ENCODE data around the gene FOSL2. TPM values are rescaled to one million over a fixed set of nuclear protein-coding genes. Genes with fewer than 3 reads are reported as not detected.

The FOSL2 gene
- total and polyA plus RNA-seq, 2 experiments from 2014 or later = 0.60 to 4.3 TPM

DNA sequence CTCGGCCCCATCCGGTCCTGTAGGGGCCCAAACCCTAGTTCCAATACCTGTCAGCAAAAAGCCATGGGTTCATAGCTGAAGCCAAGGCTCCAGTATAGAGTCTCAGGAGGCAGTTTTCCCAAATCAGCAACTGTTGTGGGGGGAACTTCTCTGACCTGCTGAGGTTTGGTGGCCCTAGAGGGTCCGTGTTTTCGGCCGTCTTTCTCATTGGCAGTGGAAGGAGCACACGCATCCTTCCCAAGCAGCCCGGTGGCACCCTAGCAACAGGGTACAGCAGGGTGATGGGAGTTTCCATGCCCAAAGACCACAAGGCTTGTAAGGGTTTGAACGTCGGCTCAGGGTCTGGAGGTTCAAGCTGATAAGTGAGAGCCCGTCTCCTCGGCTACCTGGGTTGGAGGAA is 6.6 kb downstream of the FOSL2 start:
- no peaks in the 10 kb centered on the region for H3K9me2 ChIP-seq (ENCODE audit: insufficient read depth)
- peaks cover 3% of the 10 kb centered on the region; the same call in 1 of the 2 replicates for H3K4me1 ChIP-seq (ENCODE audit: insufficient read depth)
- ATAC-seq = no peak
- no peak for DNase-seq (ENCODE audit: low spot score)
- Mint-ChIP-seq H3K4me1 (peaks cover 4% of the 10 kb centered on the region; the same call in 1 of the 3 replicates), H3K27ac (no peak overlapping the region), H3K36me3 (ENCODE audit: low read depth) (no peaks in the 10 kb centered on the region), H3K9me3 (no peaks in the 10 kb centered on the region), H3K27me3 (ENCODE audit: insufficient read depth, low read depth, poor library complexity) (no peaks in the 10 kb centered on the region), H3K4me3 (no peak overlapping the region)
- no peaks in the 10 kb centered on the region for H3F3A ChIP-seq (replicated peaks; ENCODE audit: low read depth)
- no peak overlapping the region for H3K27ac ChIP-seq (ENCODE audit: low read depth)
- H3K36me3 ChIP-seq (ENCODE audit: insufficient read depth) = no peaks in the 10 kb centered on the region
- no peaks in the 10 kb centered on the region for H3K79me2 ChIP-seq (replicated peaks; ENCODE audit: insufficient read depth)
- no peak overlapping the region for H3K4me2 ChIP-seq
- no peak overlapping the region for H2AFZ ChIP-seq
- TF ChIP-seq ZNF331 (CRISPR knock-in tag; IDR thresholded peaks at IDR 0.05; ENCODE audit: low read depth) = no peak
- TF ChIP-seq EZH2 (IDR thresholded peaks at IDR 0.05; ENCODE audit: low read depth, unreplicated experiment) = no peak
- no peak for TF ChIP-seq NANOG (IDR thresholded peaks at IDR 0.05; ENCODE audit: borderline replicate concordance)
- no peak for TF ChIP-seq STAT1 (IDR thresholded peaks at IDR 0.05; ENCODE audit: unreplicated experiment)
- TF ChIP-seq POLR2AphosphoS5 (IDR thresholded peaks at IDR 0.05; ENCODE audit: low read depth) = no peak
- no peak for TF ChIP-seq EZH2phosphoT487 (IDR thresholded peaks at IDR 0.05; ENCODE audit: unreplicated experiment)
- TF ChIP-seq, protein P1, sequence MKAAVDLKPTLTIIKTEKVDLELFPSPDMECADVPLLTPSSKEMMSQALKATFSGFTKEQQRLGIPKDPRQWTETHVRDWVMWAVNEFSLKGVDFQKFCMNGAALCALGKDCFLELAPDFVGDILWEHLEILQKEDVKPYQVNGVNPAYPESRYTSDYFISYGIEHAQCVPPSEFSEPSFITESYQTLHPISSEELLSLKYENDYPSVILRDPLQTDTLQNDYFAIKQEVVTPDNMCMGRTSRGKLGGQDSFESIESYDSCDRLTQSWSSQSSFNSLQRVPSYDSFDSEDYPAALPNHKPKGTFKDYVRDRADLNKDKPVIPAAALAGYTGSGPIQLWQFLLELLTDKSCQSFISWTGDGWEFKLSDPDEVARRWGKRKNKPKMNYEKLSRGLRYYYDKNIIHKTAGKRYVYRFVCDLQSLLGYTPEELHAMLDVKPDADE (IDR thresholded peaks at IDR 0.05) = no peak
- TF ChIP-seq, protein P2, sequence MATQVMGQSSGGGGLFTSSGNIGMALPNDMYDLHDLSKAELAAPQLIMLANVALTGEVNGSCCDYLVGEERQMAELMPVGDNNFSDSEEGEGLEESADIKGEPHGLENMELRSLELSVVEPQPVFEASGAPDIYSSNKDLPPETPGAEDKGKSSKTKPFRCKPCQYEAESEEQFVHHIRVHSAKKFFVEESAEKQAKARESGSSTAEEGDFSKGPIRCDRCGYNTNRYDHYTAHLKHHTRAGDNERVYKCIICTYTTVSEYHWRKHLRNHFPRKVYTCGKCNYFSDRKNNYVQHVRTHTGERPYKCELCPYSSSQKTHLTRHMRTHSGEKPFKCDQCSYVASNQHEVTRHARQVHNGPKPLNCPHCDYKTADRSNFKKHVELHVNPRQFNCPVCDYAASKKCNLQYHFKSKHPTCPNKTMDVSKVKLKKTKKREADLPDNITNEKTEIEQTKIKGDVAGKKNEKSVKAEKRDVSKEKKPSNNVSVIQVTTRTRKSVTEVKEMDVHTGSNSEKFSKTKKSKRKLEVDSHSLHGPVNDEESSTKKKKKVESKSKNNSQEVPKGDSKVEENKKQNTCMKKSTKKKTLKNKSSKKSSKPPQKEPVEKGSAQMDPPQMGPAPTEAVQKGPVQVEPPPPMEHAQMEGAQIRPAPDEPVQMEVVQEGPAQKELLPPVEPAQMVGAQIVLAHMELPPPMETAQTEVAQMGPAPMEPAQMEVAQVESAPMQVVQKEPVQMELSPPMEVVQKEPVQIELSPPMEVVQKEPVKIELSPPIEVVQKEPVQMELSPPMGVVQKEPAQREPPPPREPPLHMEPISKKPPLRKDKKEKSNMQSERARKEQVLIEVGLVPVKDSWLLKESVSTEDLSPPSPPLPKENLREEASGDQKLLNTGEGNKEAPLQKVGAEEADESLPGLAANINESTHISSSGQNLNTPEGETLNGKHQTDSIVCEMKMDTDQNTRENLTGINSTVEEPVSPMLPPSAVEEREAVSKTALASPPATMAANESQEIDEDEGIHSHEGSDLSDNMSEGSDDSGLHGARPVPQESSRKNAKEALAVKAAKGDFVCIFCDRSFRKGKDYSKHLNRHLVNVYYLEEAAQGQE (IDR thresholded peaks at IDR 0.05; ENCODE audit: unreplicated experiment) = no peak
- TF ChIP-seq CREB1 (CRISPR knock-in tag; IDR thresholded peaks at IDR 0.05; ENCODE audit: low read depth) = no peak
- TF ChIP-seq, protein P3, sequence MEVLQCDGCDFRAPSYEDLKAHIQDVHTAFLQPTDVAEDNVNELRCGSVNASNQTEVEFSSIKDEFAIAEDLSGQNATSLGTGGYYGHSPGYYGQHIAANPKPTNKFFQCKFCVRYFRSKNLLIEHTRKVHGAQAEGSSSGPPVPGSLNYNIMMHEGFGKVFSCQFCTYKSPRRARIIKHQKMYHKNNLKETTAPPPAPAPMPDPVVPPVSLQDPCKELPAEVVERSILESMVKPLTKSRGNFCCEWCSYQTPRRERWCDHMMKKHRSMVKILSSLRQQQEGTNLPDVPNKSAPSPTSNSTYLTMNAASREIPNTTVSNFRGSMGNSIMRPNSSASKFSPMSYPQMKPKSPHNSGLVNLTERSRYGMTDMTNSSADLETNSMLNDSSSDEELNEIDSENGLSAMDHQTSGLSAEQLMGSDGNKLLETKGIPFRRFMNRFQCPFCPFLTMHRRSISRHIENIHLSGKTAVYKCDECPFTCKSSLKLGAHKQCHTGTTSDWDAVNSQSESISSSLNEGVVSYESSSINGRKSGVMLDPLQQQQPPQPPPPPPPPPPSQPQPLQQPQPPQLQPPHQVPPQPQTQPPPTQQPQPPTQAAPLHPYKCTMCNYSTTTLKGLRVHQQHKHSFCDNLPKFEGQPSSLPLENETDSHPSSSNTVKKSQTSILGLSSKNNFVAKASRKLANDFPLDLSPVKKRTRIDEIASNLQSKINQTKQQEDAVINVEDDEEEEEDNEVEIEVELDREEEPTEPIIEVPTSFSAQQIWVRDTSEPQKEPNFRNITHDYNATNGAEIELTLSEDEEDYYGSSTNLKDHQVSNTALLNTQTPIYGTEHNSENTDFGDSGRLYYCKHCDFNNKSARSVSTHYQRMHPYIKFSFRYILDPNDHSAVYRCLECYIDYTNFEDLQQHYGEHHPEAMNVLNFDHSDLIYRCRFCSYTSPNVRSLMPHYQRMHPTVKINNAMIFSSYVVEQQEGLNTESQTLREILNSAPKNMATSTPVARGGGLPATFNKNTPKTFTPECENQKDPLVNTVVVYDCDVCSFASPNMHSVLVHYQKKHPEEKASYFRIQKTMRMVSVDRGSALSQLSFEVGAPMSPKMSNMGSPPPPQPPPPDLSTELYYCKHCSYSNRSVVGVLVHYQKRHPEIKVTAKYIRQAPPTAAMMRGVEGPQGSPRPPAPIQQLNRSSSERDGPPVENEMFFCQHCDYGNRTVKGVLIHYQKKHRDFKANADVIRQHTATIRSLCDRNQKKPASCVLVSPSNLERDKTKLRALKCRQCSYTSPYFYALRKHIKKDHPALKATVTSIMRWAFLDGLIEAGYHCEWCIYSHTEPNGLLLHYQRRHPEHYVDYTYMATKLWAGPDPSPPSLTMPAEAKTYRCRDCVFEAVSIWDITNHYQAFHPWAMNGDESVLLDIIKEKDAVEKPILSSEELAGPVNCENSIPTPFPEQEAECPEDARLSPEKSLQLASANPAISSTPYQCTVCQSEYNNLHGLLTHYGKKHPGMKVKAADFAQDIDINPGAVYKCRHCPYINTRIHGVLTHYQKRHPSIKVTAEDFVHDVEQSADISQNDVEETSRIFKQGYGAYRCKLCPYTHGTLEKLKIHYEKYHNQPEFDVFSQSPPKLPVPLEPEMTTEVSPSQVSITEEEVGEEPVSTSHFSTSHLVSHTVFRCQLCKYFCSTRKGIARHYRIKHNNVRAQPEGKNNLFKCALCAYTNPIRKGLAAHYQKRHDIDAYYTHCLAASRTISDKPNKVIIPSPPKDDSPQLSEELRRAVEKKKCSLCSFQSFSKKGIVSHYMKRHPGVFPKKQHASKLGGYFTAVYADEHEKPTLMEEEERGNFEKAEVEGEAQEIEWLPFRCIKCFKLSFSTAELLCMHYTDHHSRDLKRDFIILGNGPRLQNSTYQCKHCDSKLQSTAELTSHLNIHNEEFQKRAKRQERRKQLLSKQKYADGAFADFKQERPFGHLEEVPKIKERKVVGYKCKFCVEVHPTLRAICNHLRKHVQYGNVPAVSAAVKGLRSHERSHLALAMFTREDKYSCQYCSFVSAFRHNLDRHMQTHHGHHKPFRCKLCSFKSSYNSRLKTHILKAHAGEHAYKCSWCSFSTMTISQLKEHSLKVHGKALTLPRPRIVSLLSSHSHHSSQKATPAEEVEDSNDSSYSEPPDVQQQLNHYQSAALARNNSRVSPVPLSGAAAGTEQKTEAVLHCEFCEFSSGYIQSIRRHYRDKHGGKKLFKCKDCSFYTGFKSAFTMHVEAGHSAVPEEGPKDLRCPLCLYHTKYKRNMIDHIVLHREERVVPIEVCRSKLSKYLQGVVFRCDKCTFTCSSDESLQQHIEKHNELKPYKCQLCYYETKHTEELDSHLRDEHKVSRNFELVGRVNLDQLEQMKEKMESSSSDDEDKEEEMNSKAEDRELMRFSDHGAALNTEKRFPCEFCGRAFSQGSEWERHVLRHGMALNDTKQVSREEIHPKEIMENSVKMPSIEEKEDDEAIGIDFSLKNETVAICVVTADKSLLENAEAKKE (CRISPR knock-in tag; IDR thresholded peaks at IDR 0.05) = no peak
- TF ChIP-seq ZNF114 (CRISPR knock-in tag; IDR thresholded peaks at IDR 0.05) = no peak
- H3K27me3 ChIP-seq (ENCODE audit: insufficient read depth) = peaks cover 21% of the 10 kb centered on the region
- peaks cover 4% of the 10 kb centered on the region; the same call in 1 of the 2 replicates for H4K20me1 ChIP-seq (replicated peaks; ENCODE audit: insufficient read depth)
- no peak overlapping the region for H3K4me3 ChIP-seq
